Right kidney (tissue), 1 donor: ENCODE results near the gene CTNND2.
A peak's percentile ranks its signal among the peaks of the same experiment; 100 is the strongest.
"Not testable (repeated sequence)": the region's sequence is repeated elsewhere in the genome, so short reads cannot be mapped to it uniquely, and the experiment has no call there.

ENCODE experiments used
- DNase-seq: peaks from one replicate; pipeline ENCODE4 v3.0.0-alpha.2; 2016

The CTNND2 gene

DNA sequence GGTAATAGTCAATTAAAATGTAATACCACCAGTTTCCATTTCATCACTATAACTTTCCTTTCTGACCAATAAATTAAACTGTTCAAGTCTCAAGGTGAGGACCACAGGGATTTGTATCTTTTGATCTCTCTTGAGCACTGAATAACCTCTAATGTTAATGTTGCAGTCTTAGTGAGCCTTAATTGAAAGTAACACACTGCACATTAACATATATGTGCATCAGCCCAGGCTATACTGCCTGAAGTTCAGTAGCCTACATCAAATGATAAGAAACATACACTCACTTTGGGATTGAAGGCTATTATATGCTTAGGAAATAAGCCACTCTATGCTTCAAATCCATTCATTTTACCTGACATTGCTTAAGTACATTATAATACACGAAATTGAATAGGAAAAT lies 832.2 kb downstream of the CTNND2 start:
- no peak for DNase-seq

DNA sequence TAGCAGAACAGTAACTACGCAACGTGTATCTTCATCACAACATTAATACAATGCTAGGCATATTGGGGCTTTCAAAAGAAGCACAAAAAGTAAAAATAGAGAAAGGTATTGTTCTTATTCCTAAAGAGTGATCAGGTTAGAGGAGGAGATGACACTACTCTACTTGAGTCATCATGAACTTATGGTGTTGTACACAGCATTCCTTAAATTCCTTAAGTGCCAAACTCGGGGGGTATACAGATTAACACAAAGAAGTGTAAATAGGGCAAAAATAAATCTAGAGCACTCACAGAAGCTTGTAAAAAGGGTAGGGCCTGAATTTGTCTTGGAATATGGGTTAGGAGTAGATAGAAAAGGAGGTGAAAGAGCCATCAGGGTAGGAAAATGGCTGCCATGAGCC lies 835.2 kb downstream of the CTNND2 start:
- DNase-seq: no peak

DNA sequence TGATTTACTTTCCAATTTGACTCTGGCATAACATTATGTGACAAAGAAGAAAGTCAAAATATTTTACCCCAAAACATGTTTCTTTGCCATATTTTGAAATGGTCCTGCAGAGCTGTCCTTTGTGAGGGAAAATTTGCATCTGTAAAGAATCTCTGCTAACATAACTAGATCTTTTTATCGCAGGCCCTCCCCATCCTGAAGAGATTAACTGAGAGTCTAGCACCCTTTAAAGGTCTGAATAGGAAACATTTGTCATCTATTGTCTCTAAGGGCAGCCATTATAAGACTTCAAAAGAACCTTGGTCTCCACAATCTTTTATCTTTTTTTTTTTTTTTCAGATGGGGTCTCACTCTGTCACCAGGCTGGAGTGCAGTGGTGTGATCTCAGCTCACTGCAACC lies 838.5 kb downstream of the CTNND2 start:
- not testable (repeated sequence) for DNase-seq

DNA sequence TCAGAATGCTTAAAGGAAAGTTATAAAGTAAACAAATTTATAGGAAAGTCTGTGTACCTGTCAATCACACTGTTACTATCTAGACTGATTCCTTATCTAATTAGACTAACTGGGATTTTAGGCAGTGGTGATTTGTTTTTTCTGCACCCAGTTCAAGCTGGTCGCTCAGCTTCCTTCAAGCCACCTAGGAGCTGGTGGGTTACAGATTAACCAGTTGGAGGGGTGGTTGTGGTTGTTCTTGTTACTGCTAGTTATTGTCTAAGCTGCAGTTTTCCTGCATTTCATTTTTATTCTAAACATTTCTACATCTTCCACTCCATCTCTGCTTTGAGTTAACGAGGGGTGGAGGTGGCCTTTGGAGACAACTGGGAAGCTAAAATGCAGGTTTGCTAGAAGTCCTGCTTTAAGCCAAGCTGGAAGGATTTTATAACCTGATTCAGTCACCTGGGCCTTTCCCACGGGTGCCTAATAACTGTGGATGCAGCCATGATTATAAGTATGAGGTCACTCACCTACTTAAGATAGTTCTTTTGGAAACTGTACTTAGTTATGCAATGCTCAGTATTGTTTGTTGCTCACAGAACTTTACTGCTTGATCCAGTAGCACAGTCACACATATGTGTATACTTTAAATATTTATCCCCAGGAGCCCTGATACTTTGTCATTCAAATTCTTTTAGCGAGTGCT lies 839.3 kb downstream of the CTNND2 start:
- DNase-seq: no peak

DNA sequence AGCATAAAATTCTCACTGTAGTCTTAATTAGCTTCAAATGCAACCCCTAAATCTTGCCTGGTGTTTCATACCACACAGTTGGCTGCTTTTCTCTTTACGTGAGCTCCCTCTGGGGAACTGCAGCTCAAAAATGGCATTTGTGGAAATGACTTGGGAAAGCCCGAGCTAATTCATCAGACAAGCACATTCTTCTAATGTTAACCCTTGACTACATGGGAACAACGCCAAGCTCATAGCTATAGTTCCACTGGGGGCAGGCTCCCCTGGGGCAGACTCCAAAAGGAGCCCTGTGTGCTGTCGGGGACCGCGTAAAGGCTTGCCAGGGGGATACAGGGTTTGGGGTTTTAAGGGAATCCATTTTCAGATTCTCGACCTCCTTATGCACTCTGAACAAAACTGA lies 841.8 kb downstream of the CTNND2 start:
- DNase-seq: peak; percentile 9

DNA sequence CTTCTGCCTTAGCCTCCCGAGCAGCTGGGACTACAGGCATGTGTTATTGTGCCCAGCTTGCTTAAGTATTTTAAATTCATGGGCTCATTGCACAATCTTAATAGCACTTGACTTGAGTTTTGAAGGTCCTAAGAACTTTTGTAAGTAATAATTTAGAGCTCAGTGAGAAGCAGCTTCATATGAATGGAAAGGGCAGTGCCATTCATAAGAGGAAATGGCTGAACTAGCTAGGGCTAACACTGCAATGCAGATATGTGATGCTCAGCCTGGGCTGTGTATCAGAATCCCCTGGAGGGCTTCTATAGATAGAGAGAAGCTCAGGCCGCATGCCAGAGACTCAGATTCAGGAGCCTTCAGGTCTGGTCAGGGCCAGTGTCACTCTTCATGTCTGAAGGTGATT lies 847.7 kb downstream of the CTNND2 start:
- no peak for DNase-seq

DNA sequence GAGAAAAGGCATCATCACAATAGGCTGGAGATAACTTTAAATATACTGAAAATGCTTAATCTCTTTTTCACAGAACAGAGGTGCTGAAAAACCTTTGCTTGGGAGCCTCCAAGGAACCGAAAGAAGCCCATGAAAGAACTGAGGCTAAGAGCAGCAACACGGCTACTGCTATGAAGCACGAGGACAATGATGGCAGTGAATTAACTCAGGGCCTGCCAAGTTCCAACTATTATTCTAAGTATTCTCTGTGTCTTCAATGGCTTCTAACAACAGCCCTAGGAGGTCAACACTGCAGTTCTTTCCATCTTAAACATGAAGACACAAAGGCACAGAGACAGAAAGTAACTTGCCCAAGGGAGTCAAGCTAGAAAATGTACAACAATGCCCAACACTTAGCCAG lies 850.2 kb downstream of the CTNND2 start:
- no peak for DNase-seq

DNA sequence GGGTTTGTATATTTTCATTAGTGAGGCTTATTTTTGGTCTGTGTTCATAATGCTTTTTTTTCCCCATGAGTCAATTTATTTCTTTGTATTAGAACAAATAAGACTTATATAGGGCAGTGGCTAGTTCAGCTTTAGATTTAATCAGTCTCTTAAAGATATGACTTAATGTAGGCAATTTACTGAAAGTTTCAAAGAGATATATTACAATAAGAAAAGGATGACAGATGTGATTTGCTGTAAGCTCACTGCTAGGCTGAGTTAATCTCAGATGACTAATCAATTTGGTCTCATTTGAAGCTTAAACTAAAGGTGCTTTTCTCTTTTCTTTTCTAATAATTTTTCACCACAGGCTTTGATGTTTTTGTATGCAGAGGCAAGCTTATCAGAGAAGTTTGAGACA lies 851.4 kb downstream of the CTNND2 start:
- DNase-seq: no peak

DNA sequence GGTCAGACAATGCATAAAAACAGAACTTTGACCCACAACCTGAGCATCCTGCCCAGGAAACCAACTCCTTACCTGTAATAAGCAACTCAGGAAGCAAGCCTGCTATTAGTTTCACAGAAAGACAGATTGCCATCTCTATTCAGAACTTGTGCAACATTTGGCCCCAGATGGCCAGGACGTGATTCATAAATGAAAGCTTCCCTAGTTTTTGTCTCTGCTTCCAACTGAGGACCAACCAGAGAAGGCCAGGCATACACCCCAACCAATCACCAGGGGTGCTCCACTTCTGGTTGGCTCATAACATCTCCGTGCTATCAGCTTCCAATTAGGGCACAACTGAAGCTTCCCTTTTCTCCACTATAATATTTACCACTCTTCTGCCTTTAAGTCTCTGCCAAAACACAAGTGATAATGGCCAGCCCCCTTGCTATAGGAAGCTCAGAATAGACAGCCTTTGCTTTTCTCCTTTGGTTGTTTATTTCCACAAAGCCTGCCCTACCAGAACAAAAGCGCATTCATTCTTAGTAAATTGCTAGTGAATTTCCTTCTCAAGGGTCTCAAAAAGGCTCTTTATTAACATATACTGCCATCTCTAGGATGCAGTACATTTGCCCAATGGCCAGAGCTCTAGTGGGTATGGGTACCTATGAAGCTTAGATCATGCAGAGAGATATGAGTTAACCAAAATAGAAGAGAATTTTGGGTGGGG lies 853.5 kb downstream of the CTNND2 start:
- DNase-seq: no peak

DNA sequence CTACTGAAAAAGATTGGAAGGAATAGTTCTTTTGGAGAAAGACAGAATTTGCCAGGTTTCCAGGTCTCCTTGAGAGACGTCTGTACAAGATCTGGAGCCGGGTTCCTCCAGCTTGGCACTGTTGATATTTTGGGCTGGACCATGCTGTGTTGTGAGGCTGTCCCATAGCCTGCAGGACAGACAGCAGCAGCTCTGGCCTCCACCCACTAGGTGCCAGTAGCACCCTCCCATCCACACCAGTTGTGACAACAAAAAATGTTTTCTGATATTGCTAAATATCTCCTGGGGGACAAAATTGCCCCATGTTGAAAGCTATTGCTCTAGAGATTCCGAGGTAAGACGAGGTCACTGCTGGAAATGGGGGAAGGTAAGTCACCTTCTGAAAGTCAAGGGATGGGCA lies 855.5 kb downstream of the CTNND2 start:
- DNase-seq: no peak

DNA sequence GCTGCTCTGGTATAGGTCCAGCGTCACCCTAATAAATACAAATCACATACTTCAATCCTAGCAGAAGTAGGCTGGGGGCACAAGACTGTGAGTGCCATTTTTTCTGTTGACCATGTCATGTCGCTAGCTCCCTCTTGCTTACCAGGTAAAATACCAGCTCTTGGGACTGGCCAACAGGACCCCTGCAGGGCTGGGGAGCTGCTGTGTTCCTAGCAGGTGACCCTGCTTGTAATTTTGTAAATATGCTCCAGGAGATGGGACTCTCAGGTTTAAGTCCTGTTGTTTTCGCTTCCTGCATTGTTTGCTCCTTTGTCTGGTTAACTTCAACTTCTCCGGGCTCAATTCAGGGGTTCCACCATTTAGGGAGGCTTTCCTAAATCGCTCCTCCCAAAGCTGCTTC lies 856.6 kb downstream of the CTNND2 start:
- no peak for DNase-seq

DNA sequence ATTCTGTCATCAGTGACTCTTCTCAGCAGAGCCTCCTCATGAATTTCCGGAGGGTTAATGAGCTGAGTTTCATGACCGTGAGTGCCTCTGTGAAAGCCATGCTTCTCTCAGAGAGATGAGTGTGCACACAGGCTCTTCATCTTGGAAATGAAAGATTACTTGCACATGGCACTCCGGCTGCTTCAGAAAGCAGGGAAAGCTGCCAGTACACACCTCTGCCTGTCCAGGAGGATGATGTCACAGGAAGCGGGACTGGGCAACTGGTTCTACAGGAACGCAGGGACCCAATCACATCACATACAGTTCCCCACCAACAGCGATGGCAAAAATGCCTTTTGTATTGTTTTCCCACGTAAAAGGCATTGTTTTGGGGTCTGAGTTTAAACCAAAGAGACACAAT lies 857.2 kb downstream of the CTNND2 start:
- DNase-seq: no peak

DNA sequence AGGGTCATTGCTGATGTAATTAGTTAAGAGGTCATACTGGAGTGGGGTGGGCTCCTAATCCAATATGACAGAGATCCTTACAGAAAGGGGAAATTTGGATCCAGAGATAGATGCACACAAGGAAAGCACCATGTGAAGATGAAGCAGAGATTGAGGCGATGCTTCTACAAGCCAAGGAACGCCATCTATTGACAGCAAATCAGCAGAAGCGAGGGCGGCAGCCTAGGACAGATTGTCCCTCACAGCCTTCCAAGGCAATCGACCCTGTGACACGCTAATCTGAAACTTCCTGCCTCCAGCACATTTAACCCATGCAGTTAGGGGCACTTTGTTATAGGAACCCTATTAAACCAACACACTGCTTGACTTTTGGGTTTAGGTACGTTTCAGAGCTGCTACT lies 858.1 kb downstream of the CTNND2 start:
- DNase-seq: no peak

DNA sequence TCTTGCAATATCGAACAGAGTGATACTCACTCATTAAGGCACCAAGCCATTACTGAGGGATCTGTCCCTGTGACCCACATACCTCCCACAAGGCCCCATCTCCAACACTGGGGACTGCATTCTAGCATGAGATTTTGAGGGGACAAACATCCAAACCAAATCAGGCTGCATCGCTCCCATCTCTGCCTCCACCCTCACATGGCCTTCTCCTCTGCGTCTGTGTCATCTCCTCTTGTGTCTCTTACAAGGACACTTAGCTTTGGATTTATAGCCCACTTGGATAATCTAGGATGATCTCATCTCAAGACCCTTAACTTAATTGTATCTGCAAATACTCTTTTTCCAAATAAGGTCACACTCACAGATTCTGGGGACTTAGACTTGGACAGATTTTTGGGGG lies 858.8 kb downstream of the CTNND2 start:
- DNase-seq: no peak

DNA sequence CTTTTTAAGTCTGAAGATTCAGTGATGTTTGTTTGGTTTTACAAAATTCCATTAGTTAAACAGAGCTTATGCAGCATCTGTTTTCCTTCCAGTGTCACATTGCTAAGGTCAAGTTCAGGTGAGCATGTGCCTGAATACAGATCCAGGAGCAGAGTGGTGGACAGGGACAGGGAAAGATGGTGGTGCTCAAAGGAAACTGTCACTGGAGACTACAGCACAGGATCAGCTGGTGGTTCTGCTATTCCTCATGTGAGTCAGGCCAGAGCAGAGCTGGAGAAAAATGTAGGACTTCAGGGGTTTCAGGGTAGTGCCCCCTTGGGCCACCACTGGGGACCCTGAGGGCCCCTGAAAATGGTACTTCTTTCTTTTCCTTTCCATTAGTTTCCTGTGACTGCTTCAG lies 859.7 kb downstream of the CTNND2 start:
- no peak for DNase-seq

DNA sequence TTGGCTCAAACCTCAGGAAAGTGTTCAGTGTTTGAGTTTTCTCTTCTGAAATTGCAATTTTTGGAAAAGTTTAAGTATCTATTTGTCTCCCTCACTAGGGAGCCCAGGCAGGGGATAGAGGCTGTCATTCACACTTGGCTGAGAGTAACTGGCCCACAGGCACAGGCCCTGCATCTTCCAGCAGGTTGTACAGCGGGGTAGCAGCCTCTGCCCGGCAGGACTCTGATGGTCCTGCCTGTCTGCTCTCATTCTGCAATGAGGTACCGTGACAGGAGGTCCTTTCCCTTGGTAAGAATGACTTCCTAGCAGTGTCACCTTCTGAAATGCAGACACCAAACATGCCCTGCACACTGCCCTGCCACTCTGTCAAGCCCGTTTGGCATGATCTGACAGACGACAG lies 860.4 kb downstream of the CTNND2 start:
- no peak for DNase-seq

DNA sequence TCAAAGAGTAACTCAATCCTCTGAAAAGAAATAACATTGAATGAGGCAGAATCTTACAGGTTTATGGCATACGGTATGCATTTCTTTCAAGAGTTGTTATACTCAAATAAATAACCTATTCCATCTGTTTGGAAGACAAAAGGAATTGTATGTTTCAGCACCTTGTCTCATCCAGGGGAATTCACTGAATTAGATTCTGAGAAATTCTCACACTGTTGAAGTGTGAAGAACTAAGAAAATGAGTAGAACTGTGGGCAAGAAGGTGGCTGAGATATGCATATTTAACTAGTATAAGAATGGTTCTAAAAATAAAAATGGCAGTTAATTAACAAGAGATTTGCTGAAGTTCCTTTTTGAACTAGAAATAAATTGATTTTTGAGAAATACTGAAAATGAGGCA lies 863.9 kb downstream of the CTNND2 start:
- no peak for DNase-seq

DNA sequence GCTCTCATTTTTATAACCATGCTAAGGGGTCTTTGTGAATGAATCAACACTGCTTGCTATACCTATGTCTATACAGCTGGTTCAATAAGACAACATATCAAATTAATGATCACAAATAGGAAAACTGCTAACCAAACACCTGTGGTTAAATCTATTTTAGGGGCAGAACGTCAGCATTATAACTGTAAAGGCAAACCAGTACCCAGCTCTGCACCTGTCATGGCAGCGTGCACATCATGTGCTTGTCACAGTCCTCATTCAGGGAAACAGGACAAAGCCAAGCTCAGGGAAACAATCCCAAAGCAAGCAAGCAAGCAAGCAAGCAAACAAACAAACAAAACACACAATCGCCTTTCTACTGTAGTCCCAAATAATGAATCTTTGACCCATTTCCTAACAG lies 865.5 kb downstream of the CTNND2 start:
- DNase-seq: no peak

DNA sequence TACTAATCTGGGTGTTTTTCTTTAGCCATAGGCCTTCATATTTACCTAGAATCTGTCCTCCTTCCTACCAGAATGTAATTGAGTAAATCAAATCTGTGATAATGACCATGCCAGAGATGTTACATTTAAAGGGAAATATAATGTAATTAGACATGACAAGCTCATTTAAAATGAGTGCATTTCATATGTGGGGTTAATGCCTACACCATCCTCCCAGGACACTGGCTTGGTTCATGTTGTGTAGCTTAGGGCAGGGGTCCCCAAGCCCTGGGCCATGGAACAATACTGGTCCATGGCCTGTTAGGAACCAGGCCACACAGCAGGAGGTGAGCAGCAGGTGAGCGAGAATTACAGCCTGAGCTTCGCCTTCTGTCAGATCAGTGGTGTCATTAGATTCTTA lies 866.3 kb downstream of the CTNND2 start:
- DNase-seq: no peak

DNA sequence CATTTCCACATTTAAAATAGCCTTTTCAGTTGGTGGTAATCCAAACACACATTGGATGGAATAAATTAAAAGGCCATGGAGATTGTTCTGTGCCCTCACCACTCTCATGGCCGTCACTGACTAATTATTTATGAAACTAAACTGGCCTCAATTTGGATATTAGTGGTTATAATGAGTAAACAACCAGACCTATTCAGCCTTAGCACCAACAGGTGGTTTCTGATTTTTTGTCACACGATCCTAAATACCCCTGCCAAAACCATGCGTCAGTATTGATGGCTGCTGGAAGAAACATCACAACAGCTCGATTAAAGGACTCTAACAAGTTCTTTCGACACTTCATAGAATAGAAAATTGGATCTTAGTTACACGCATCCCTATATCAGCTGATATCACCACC lies 867.2 kb downstream of the CTNND2 start:
- no peak for DNase-seq

DNA sequence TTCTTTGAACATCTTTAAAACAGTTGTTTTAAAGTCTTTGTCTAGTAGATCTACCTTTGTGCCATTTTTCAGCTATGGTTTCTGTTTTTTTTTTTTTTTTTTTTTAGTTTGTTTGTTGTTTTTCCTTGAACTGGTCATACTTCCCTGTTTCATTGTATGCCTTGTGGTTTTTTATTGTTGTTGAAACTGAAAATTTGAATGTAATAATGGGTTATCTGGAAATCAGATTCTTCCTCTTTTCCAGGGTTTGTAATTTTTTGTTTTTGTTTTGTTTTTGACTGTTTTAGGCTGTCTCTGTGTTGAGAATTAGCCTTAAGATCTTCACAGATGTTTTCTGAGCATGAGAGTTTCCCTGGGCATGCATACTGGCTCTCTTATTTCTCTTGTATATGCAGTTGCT lies 873.6 kb downstream of the CTNND2 start:
- DNase-seq: no peak

DNA sequence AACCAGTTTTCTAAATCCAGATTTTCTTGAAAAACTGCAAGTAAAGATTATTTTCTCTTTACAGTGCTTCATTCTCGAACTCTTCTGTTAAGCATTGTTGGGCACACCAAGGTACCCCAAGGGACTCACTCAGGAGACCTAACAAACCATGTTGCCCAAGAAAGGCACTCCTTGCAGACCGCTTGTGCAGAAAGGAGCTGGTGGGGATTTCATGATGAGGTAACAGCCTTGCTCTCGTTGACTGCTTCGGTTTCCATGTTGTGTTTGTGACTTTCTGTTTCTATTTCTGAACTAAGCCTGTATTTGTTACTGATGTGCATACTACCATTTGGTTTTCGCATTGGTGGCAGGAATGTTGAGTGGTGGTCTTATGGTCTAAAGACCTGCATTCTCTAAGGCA lies 876.6 kb downstream of the CTNND2 start:
- DNase-seq: no peak

DNA sequence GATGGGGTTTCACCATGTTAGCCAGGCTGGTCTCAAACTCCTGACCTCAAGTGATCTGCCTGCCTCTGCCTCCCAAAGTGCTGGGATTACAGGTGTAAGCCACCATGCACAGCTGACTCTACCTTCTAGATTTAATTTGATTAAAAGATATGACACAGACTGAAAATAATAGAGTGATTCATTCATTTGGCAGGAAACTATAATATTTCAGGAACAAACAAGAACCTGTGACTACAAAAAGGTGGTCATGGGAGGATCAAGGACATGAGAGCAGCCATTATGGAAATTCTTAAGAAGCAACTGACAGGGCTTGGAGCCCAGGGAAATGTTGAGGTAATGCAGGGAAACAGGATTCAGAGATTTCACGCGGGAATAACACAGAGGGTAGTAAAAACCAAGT lies 877.7 kb downstream of the CTNND2 start:
- DNase-seq: no peak

DNA sequence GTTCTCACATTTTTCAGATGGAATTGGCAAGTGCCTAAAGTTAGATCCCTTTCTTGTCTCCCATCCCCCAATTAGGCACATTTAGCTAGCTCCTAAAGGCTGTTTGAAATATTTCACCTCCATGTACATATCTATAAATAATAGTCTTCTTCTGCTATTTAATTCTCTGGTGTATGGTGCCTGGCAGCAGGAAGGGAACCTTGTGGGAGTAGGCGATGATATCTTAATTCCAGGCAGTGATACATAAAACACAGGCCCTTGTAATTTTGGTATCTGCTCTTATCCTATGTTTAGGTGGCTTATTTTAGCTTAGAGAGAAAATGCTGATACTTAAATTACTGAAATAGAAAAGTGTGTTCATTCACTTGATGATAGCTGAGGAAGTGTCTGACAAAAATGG lies 880.3 kb downstream of the CTNND2 start:
- no peak for DNase-seq

DNA sequence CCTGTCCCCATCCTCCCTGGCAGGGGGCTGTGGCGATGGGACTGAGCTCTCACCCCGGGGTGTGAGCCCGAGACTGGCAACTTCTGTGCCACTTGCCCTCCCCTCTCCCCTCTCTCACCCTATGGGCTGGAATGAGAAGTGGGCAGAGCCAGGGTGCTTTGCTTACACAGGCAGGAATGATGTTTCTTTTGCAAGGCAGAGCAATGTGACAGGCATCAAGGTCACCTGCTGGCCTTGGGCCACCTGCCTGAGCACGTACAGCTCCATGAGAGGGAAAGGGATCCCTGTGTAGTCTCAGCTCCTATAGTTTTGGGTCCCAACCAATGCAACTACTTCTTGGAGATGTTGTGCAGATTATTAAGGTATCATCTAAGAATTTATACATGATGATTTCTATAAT lies 890.5 kb downstream of the CTNND2 start:
- DNase-seq: no peak
